IPS-18c (cell line): ENCODE results near the gene RET.

Experiments
- H3K4me3 ChIP-seq: 2 replicates; pipeline ENCODE4 v1.7.0; 2013; ENCODE audit warnings: low read depth, mild to moderate bottlenecking, low read length, moderate library complexity; ENCODE audit not compliant: insufficient read depth
- H3K9me3 ChIP-seq: one replicate; pipeline ENCODE4 v1.6.1; 2013; ENCODE audit warnings: mild to moderate bottlenecking, low read length, moderate library complexity; ENCODE audit not compliant: control insufficient read depth, insufficient read depth

RET gene

GRCh38 chr10:43042503-43043341 is 34.1 kb upstream of the RET start:
- H3K9me3 ChIP-seq = peaks cover 4% of the 10 kb centered on the region

GRCh38 chr10:43043342-43043772 is 33.5 kb upstream of the RET start:
- Histone ChIP-seq H3K9me3 (peaks cover 4% of the 10 kb centered on the region), H3K4me3 (no peak overlapping the region)

More at GRCh38 chr10:43042503-43043341, 34.1 kb upstream of the RET start:
- H3K4me3 ChIP-seq = no peak overlapping the region

- H3K4me3 ChIP-seq = no peak overlapping the region
- H3K9me3 ChIP-seq = peaks cover 4% of the 10 kb centered on the region
Measured at GRCh38 chr10:43043773-43044447, 33.0 kb upstream of the RET start.

DNA sequence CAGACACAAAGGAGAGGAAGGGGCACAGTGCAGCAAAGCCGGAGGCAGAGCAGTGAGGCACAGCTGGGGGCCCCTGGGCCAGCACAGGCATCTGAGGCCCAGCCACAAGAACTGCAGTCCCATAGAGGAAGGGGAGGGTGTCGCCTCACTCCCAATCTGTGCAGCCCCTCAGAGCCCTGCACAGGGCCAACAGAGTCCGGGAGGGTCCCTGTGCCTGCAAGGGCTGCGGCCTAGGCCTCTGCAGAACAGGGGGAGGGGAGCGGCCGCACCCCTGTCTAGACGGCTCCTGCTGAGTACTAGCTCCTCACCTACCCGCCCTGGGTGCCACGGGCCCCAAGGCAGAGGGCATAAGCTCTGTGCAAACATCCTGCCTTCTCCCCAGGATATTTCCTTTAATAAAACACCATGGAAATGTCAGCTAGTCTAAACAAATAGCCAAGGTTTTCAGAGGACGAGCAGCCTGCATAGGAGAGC is 32.4 kb upstream of the RET start:
- peaks cover 4% of the 10 kb centered on the region for H3K9me3 ChIP-seq
- no peak overlapping the region for H3K4me3 ChIP-seq

DNA sequence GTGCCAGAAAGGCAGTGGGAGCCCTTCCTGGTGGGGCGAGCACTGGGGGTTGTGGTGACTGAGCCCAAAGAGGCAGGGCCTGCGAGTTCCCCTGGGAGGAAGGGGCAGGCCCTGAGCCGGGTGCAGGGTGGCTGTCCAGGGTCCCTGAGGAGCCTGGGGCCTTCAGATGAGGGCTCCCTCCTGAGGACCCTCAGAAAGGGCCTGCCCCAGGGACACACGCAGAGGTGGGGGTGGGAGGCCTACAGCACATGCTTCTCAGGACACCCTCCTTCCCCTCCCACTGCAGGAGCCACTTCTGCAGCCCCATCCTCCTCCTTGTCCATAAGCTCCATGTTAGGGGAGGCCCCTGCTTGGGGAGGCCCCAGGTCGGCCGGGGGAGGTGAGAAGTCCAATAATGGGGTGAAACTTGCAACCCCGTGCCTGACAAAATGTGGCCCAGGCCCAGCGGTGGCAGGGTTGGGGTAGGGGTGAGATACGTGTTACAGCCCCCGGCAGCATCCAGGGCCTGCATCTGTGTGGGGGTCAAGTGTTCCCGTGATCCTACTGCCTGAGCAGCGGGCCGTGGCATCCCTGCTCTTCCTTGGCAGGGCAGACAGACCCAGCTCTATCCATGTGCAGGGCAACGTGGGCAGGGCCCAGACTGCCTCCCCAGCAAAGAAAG is 31.8 kb upstream of the RET start:
- Histone ChIP-seq H3K9me3 (peaks cover 4% of the 10 kb centered on the region), H3K4me3 (no peak overlapping the region)

GRCh38 chr10:43045631-43046287 is 31.1 kb upstream of the RET start:
- H3K4me3 ChIP-seq = no peak overlapping the region

DNA sequence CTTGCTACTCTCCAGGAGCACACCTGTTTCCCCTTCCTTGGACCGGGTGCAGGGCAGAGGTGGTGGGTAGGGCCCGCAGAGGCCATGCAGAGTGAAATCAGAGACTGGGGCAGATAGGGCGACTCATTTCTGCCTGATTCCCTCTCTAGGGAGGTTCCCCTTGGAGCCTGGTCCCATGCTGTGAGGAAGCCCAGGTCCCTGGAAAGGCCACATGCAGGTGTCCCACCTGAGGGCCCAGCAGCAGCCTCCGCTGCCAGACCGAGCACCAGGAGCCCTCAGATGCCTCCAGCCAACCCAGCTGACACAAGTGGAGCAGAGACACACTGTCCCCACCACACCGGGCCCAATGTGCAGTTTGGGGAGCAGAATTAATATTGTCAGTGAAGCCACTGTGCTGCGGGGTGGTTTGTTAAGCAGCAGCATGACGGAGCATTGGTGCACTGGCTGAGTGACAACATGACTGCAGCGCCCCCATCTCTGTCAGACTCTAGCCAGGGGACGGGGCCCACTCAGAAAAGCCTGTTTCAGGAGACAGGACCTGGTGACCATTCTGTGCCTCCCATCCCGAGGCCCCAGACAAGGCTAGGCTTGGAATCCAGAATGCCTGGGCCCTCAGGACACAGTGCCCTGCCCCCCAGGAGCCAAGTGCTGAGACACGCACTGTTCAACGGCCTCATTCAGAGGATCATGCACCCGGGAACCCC is 30.4 kb upstream of the RET start:
- H3K9me3 ChIP-seq = peaks cover 4% of the 10 kb centered on the region
- no peak overlapping the region for H3K4me3 ChIP-seq

More at GRCh38 chr10:43045631-43046287, 31.1 kb upstream of the RET start:
- H3K9me3 ChIP-seq = peaks cover 4% of the 10 kb centered on the region

DNA sequence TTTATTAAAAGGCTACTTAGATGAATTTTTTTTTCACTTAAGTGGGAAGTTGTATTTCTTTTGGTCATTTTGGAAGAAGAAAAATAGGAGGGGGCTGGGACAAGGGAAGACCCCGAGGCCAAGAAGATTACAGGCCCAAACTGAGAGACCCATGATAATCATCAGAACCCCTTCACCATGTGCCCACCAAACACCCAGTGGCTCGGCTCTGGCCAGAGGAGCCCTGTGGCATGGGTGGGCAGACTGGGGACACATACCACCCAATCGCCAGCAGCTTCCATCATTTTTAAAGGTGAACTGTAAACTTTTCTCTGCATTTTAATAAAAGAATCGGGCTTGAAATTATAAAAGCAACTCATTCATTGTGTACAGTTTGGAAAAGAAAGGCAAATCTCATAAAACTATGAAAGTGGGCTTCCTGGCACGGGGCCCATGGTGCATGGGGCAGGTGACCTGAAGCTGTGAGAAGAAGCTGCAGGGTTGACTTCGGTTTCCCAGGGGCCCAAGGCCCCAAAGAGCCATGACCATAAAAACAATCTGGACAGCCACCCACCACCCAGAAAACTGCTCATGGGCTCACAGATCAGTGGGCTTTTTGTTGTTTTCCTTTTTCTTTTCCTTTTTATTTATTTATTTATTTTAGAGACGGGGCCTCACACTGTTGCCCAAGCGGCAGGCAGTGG is 29.4 kb upstream of the RET start:
- H3K4me3 ChIP-seq = no peak overlapping the region
- H3K9me3 ChIP-seq = peaks cover 4% of the 10 kb centered on the region

GRCh38 chr10:43048301-43049051 is 28.4 kb upstream of the RET start:
- H3K9me3 ChIP-seq = peaks cover 4% of the 10 kb centered on the region

GRCh38 chr10:43049081-43049551 is 27.8 kb upstream of the RET start:
- peaks cover 4% of the 10 kb centered on the region for H3K9me3 ChIP-seq
- no peak overlapping the region for H3K4me3 ChIP-seq

More at GRCh38 chr10:43048301-43049051, 28.4 kb upstream of the RET start:
- H3K4me3 ChIP-seq = no peak overlapping the region

DNA sequence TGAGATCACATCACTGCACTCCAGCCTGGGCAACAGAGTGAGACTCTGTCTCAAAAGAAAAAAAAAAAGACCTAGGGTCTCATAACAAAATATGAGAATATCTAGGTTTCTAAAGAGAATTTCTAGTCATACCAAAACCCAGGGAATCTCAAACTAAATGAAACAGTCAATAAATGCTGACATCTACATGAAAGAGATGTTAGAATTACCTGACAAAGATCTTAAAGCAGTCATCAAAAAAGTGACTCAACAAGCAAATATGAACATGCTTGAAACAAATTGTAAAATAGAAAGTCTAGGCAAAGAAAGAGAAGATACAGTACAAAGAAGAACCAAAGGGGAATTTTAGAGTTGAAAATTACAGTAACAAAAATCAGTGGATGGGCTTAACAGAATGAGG is 26.9 kb upstream of the RET start:
- Histone ChIP-seq H3K9me3 (peaks cover 4% of the 10 kb centered on the region), H3K4me3 (no peak overlapping the region)

DNA sequence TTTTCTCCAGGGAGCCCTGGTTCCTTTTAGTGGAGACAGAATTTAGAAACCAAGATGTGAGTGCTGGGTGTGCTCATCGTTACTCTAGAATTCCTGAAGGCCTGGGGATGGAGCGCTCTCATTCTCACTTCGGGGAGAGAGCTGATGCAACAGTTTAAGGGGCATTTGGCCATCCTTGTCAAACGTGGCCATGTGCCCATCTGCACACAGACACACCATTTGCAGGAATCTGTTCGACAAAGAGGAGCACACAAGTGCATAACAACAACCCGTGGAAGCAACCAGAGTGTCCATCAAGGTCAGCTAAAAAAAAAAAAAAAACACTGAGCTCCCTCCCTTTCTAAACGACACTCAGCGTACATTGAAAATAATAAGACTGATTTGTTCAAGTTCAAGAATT is 23.0 kb upstream of the RET start:
- no peaks in the 10 kb centered on the region for H3K9me3 ChIP-seq
- H3K4me3 ChIP-seq = no peak overlapping the region

DNA sequence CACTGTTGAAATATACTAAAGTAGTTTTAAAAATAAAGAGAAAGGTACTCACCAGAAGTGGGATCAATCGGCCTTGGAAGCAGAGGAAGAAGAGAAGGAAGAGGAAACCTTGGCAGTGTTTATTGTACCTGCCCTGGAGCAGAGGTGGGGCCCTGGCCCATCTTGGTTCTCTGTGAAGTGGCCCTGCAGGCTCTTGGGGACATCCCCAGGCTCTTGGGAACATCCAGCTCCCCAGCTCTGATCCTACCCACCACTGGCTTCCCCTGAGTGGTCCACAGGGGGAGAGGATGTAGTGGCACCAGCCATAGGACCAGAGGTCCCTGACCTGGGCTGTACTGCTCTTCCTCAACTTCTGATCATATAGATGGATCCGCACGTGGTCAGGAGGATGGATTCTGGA is 22.3 kb upstream of the RET start:
- Histone ChIP-seq H3K9me3 (no peaks in the 10 kb centered on the region), H3K4me3 (no peak overlapping the region)

DNA sequence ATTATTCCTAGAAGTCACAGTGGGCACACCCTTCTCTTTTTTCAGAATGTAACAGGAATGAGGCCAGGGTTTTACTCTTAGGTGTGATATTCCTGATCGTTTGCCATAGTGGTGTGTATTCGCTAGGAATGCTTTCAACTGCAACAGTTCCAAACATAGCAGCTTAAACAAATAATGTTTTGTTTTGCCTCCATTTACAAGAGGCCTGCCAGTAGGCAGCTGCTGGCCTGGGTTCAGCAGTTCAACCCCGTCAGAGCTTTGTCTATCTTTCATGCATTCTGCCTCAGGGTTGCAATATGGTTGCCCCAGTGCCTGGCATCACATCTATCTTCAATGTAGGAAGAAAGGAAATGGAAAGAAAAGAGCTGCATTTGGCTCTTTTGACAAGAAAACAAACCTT is 21.7 kb upstream of the RET start:
- Histone ChIP-seq H3K4me3 (no peak overlapping the region), H3K9me3 (no peaks in the 10 kb centered on the region)

GRCh38 chr10:43055991-43056567 is 20.8 kb upstream of the RET start:
- Histone ChIP-seq H3K9me3 (no peaks in the 10 kb centered on the region), H3K4me3 (no peak overlapping the region)
